ENCODE data around the gene ITIH5.

ITIH5 gene

GRCh38 chr10:7571981-7572380 lies 94.8 kb downstream of the ITIH5 start:
- no peak for DNase-seq
- TF ChIP-seq GATA1 (IDR thresholded peaks at IDR 0.05; ENCODE audit: low read depth, low read length): no peak
- TF ChIP-seq POLR2A (IDR thresholded peaks at IDR 0.05; ENCODE audit: low read length): no peak

GRCh38 chr10:7567911-7568620 lies 98.7 kb downstream of the ITIH5 start:
- TF ChIP-seq POLR2A (IDR thresholded peaks at IDR 0.05; ENCODE audit: low read length) (no peak), GATA1 (IDR thresholded peaks at IDR 0.05; ENCODE audit: low read depth, low read length) (no peak)
- DNase-seq: no peak

- DNase-seq: no peak
- TF ChIP-seq GATA1 (IDR thresholded peaks at IDR 0.05; ENCODE audit: low read depth, low read length) (no peak), POLR2A (IDR thresholded peaks at IDR 0.05; ENCODE audit: low read length) (no peak)
Measured at GRCh38 chr10:7566891-7567290, 99.9 kb downstream of the ITIH5 start.

GRCh38 chr10:7565871-7566270 lies 100.9 kb downstream of the ITIH5 start:
- no peak for DNase-seq
- TF ChIP-seq GATA1 (IDR thresholded peaks at IDR 0.05; ENCODE audit: low read depth, low read length) (no peak), POLR2A (IDR thresholded peaks at IDR 0.05; ENCODE audit: low read length) (no peak)

- no peak for DNase-seq
- no peak for TF ChIP-seq POLR2A (IDR thresholded peaks at IDR 0.05; ENCODE audit: low read length)
Measured at GRCh38 chr10:7563770-7564169, 103.0 kb downstream of the ITIH5 start.

GRCh38 chr10:7563368-7563767 lies 103.4 kb downstream of the ITIH5 start:
- no peak for TF ChIP-seq POLR2A (IDR thresholded peaks at IDR 0.05; ENCODE audit: low read length)
- no peak for TF ChIP-seq GATA1 (IDR thresholded peaks at IDR 0.05; ENCODE audit: low read depth, low read length)
- DNase-seq: no peak

- TF ChIP-seq POLR2A (IDR thresholded peaks at IDR 0.05; ENCODE audit: low read length) (no peak), GATA1 (IDR thresholded peaks at IDR 0.05; ENCODE audit: low read depth, low read length) (no peak)
- no peak for DNase-seq
Measured at GRCh38 chr10:7561985-7562384, 104.8 kb downstream of the ITIH5 start.

- no peak for DNase-seq
- no peak for TF ChIP-seq GATA1 (IDR thresholded peaks at IDR 0.05; ENCODE audit: low read depth, low read length)
- no peak for TF ChIP-seq POLR2A (IDR thresholded peaks at IDR 0.05; ENCODE audit: low read length)
Measured at GRCh38 chr10:7561216-7561893, 105.4 kb downstream of the ITIH5 start.

GRCh38 chr10:7560519-7560918 lies 106.2 kb downstream of the ITIH5 start:
- DNase-seq: no peak
- TF ChIP-seq GATA1 (IDR thresholded peaks at IDR 0.05; ENCODE audit: low read depth, low read length) (no peak), POLR2A (IDR thresholded peaks at IDR 0.05; ENCODE audit: low read length) (no peak)

- no peak for TF ChIP-seq GATA1 (IDR thresholded peaks at IDR 0.05; ENCODE audit: low read depth, low read length)
- no peak for TF ChIP-seq POLR2A (IDR thresholded peaks at IDR 0.05; ENCODE audit: low read length)
Measured at GRCh38 chr10:7559386-7559785, 107.4 kb downstream of the ITIH5 start.

GRCh38 chr10:7558036-7558435 lies 108.7 kb downstream of the ITIH5 start:
- no peak for DNase-seq
- TF ChIP-seq POLR2A (IDR thresholded peaks at IDR 0.05; ENCODE audit: low read length) (no peak), GATA1 (IDR thresholded peaks at IDR 0.05; ENCODE audit: low read depth, low read length) (no peak)

More at GRCh38 chr10:7559386-7559785, 107.4 kb downstream of the ITIH5 start:
- no peak for DNase-seq

GRCh38 chr10:7553531-7553930 lies 113.2 kb downstream of the ITIH5 start:
- TF ChIP-seq GATA1 (IDR thresholded peaks at IDR 0.05; ENCODE audit: low read depth, low read length): no peak
- no peak for TF ChIP-seq POLR2A (IDR thresholded peaks at IDR 0.05; ENCODE audit: low read length)

GRCh38 chr10:7551950-7552716 lies 114.6 kb downstream of the ITIH5 start:
- TF ChIP-seq GATA1 (IDR thresholded peaks at IDR 0.05; ENCODE audit: low read depth, low read length) (no peak), POLR2A (IDR thresholded peaks at IDR 0.05; ENCODE audit: low read length) (no peak)

More at GRCh38 chr10:7553531-7553930, 113.2 kb downstream of the ITIH5 start:
- DNase-seq: no peak

GRCh38 chr10:7551289-7551688 lies 115.5 kb downstream of the ITIH5 start:
- no peak for TF ChIP-seq POLR2A (IDR thresholded peaks at IDR 0.05; ENCODE audit: low read length)
- TF ChIP-seq GATA1 (IDR thresholded peaks at IDR 0.05; ENCODE audit: low read depth, low read length): no peak

More at GRCh38 chr10:7551950-7552716, 114.6 kb downstream of the ITIH5 start:
- DNase-seq: no peak

More at GRCh38 chr10:7551289-7551688, 115.5 kb downstream of the ITIH5 start:
- DNase-seq: no peak
